OCI-LY7 (cell line): ENCODE data around the gene TUBB1. TPM values are rescaled to one million over a fixed set of nuclear protein-coding genes. Genes with fewer than 3 reads are reported as not detected.

Source experiments
- BruUV-seq: library from RNA; stranded (reverse); fragments of 400-500 nt; replicated peaks from 2 replicates; lab custom pipeline; 2021; lab: Mats Ljungman, UMichigan
- CTCF ChIA-PET: fragments of 300-600 bp; sonication (Branson Sonifier 250); formaldehyde crosslinking; loops from one replicate; lab custom pipeline; 2022; ENCODE audit warnings: antibody characterized with exemption; ENCODE audit not compliant: unreplicated experiment; lab: Charles Lee
- POLR2A ChIA-PET: fragments of 300-600 bp; sonication (Branson Sonifier 250); formaldehyde crosslinking; loops from one replicate; lab custom pipeline; 2022; ENCODE audit warnings: antibody characterized with exemption; lab: Charles Lee
- DNase-seq: peaks from one replicate; pipeline ENCODE4 v3.0.0-alpha.2; 2015; ENCODE audit warnings: low spot score
- H2AFZ ChIP-seq: fragments of 200-600 bp; sonication (generic), shearing (Covaris generic); 2 replicates; pipeline ENCODE4 v1.6.1; 2014; ENCODE audit warnings: mild to moderate bottlenecking, antibody characterized with exemption, low read length, moderate library complexity
- H3K27ac ChIP-seq: fragments of 200-600 bp; sonication (generic); 2 replicates; pipeline ENCODE4 v1.5.1; 2014; ENCODE audit warnings: mixed run types, low read depth, mild to moderate bottlenecking, moderate library complexity, low read length, inconsistent platforms; ENCODE audit not compliant: poor library complexity, severe bottlenecking
- H3K36me3 ChIP-seq: fragments of 200-600 bp; sonication (generic); 2 replicates; pipeline ENCODE4 v1.6.1; 2014; ENCODE audit warnings: mild to moderate bottlenecking, antibody characterized with exemption, low read length, moderate library complexity, mixed read lengths; ENCODE audit not compliant: insufficient read depth
- H3K4me1 ChIP-seq: fragments of 200-600 bp; sonication (generic); 2 replicates; pipeline ENCODE4 v1.5.1; 2014; ENCODE audit warnings: mild to moderate bottlenecking, low read length; ENCODE audit not compliant: insufficient read depth, poor library complexity, severe bottlenecking
- H3K4me2 ChIP-seq: fragments of 200-600 bp; sonication (generic); 2 replicates; pipeline ENCODE4 v1.6.1; 2014; ENCODE audit warnings: mild to moderate bottlenecking, low read length
- H3K4me3 ChIP-seq: fragments of 200-600 bp; sonication (generic); 2 replicates; pipeline ENCODE4 v1.5.1; 2014; ENCODE audit warnings: mild to moderate bottlenecking, low read depth, low read length; ENCODE audit not compliant: poor library complexity, severe bottlenecking
- H3K79me2 ChIP-seq: fragments of 200-600 bp; sonication (generic); 2 replicates; pipeline ENCODE4 v1.6.1; 2016; ENCODE audit warnings: low read depth, mild to moderate bottlenecking, low read length, moderate library complexity, mixed read lengths; ENCODE audit not compliant: insufficient read depth
- H3K9me2 ChIP-seq: fragments of 200-600 bp; sonication (generic); 2 replicates; pipeline ENCODE4 v1.6.1; 2016; ENCODE audit warnings: mild to moderate bottlenecking, low read length, mixed read lengths; ENCODE audit not compliant: insufficient read depth
- H3K9me3 ChIP-seq: fragments of 200-600 bp; sonication (generic); 2 replicates; pipeline ENCODE4 v1.6.1; 2014; ENCODE audit warnings: mild to moderate bottlenecking, mixed run types, low read length, mixed read lengths
- H4K20me1 ChIP-seq: fragments of 200-600 bp; sonication (generic); 2 replicates; pipeline ENCODE4 v1.6.1; 2014; ENCODE audit warnings: mild to moderate bottlenecking, antibody characterized with exemption, low read length, moderate library complexity, mixed read lengths; ENCODE audit not compliant: insufficient read depth
- CTCF ChIP-seq: fragments of 200-600 bp; sonication (generic); conservative IDR thresholded peaks from 2 replicates; pipeline ENCODE4 v1.5.1; 2014; ENCODE audit warnings: mild to moderate bottlenecking, antibody characterized with exemption, low read length, moderate library complexity, mixed read lengths
- EZH2phosphoT487 ChIP-seq: fragments of 200-600 bp; sonication (generic); IDR thresholded peaks from 2 replicates; pipeline ENCODE4 v1.6.1; 2018; ENCODE audit warnings: low read depth, borderline replicate concordance, mild to moderate bottlenecking, mixed run types, antibody characterized with exemption, low read length, moderate library complexity, mixed read lengths
- intact Hi-C: fragments of 100-400 bp; cut with micrococcal nuclease; formaldehyde crosslinking; loops from one replicate; pipeline ENCODE4 v1.10.0; 2022; ENCODE audit not compliant: unreplicated experiment
- total RNA-seq, 2 experiments: library from RNA; depleted of rRNA in 1 of 2; stranded (reverse); fragments of >200 nt in 1 of 2; shearing (Covaris generic) in 1 of 2; gene quantifications; 2 replicates each; pipeline ENCODE4 v1.2.3, GENCODE V29; 2014 to 2022

The TUBB1 gene
- total RNA-seq, 2 experiments from 2014 or later = 0.11 TPM; not detected in 1

- POLR2A ChIA-PET = interaction anchor here (1.0 to 2.3 kb wide), 2 partner anchors 37 to 99 kb away, joined by 4 to 5 read pairs; no protein-coding TSS in a partner anchor
- Histone ChIP-seq H3K4me3 (peak overlapping the region; percentile 74), H3K9me2 (no peaks in the 10 kb centered on the region)
These were observed 12.9 kb upstream of the TUBB1 start for GRCh38 chr20:59006167-59006863.

GRCh38 chr20:59006864-59007664 is 12.2 kb upstream of the TUBB1 start, which contains the start of gene CTSZ:
TSS of gene CTSZ (minus strand) at chr20:59007254. CDS start at chr20:59007128, 126 bp downstream.
- Histone ChIP-seq H3K9me2 (no peaks in the 10 kb centered on the region), H3K4me3 (peak within 1 kb of the TSS; percentile 74), H3K79me2 (peaks cover 19% of the 10 kb centered on the region; the same call in 1 of the 2 replicates), H4K20me1 (no peaks in the 10 kb centered on the region), H3K4me2 (peak within 1 kb of the TSS; percentile 94), H3K4me1 (peaks cover 70% of the 10 kb centered on the region), H3K36me3 (peaks cover 16% of the 10 kb centered on the region; the same call in 1 of the 2 replicates), H2AFZ (peak within 1 kb of the TSS; percentile 50; the same call in 1 of the 2 replicates), H3K9me3 (no peaks in the 10 kb centered on the region), H3K27ac (peak within 1 kb of the TSS; percentile 85)
- intact Hi-C loops = loop anchor here (1.0 to 10.0 kb wide), 4 partner anchors 25 to 354 kb away; partner anchors contain the start of genes ATP5F1E and ZNF831
- BruUV-seq = no TSS peak
- POLR2A ChIA-PET = no interaction called here
- peak; percentile 53 for DNase-seq
- CTCF ChIA-PET = no interaction called here
- TF ChIP-seq CTCF = no peak
- TF ChIP-seq EZH2phosphoT487 = no peak

More at GRCh38 chr20:59006167-59006863, 12.9 kb upstream of the TUBB1 start:
- CTCF ChIA-PET = no interaction called here
- H3K9me3 ChIP-seq = no peaks in the 10 kb centered on the region
- TF ChIP-seq CTCF (no peak), EZH2phosphoT487 (no peak)
- BruUV-seq = TSS peak; percentile 45
- peaks cover 22% of the 10 kb centered on the region for H3K36me3 ChIP-seq
- H3K4me2 ChIP-seq = peak overlapping the region; percentile 94
- peaks cover 70% of the 10 kb centered on the region for H3K4me1 ChIP-seq
- peak overlapping the region; percentile 85 for H3K27ac ChIP-seq
- peak overlapping the region; percentile 50; the same call in 1 of the 2 replicates for H2AFZ ChIP-seq
- no peaks in the 10 kb centered on the region for H4K20me1 ChIP-seq
- intact Hi-C loops = loop anchor here (2.0 to 10.0 kb wide), 2 partner anchors 158 to 354 kb away; partner anchors contain the start of gene ZNF831
- DNase-seq = peak; percentile 34
- H3K79me2 ChIP-seq = peaks cover 19% of the 10 kb centered on the region; the same call in 1 of the 2 replicates
